HepG2 (cell line): ENCODE results near the gene WDR59. TPM values are rescaled to one million over a fixed set of nuclear protein-coding genes. Genes with fewer than 3 reads are reported as not detected.

ENCODE experiments used
- ATAD3A ChIP-seq: sonication (generic); formaldehyde crosslinking; IDR thresholded peaks from 2 replicates; pipeline ENCODE4 v1.4.0; 2020; ENCODE audit warnings: missing genetic modification reagents
- CEBPB ChIP-seq: IDR thresholded peaks from 2 replicates; pipeline ENCODE4 v1.6.1; 2011; ENCODE audit warnings: low read depth, low read length, improper control_type of control experiment, borderline replicate concordance
- CHCHD3 ChIP-seq: sonication (generic); formaldehyde crosslinking; IDR thresholded peaks from 2 replicates; pipeline ENCODE4 v1.8.0; 2022; ENCODE audit warnings: mild to moderate bottlenecking, missing genetic modification reagents, moderate library complexity
- CHD2 ChIP-seq: IDR thresholded peaks from 2 replicates; pipeline ENCODE4 v1.6.1; 2011; ENCODE audit warnings: low read depth, low read length, improper control_type of control experiment
- DMAP1 ChIP-seq: IDR thresholded peaks from 2 replicates; pipeline ENCODE4 v1.6.1; 2016
- FOXP4 ChIP-seq: sonication (generic); formaldehyde crosslinking; IDR thresholded peaks from 2 replicates; pipeline ENCODE4 v1.4.0; 2020; ENCODE audit warnings: missing genetic modification reagents
- GATA4 ChIP-seq: sonication (generic); IDR thresholded peaks from 2 replicates; pipeline ENCODE4 v1.6.1; 2016; ENCODE audit warnings: antibody characterized with exemption, low read depth, borderline replicate concordance
- HHEX ChIP-seq: IDR thresholded peaks from 2 replicates; pipeline ENCODE4 v1.6.1; 2016; ENCODE audit warnings: control low read depth
- HOXA3 ChIP-seq: sonication (generic); formaldehyde crosslinking; IDR thresholded peaks from 2 replicates; pipeline ENCODE4 v1.5.0; 2020; ENCODE audit warnings: missing genetic modification reagents
- IKZF5 ChIP-seq: IDR thresholded peaks from 2 replicates; pipeline ENCODE4 v1.6.1; 2018; ENCODE audit warnings: missing genetic modification reagents, mild to moderate bottlenecking, missing compliant biosample characterization
- KDM5B ChIP-seq: sonication (generic); formaldehyde crosslinking; IDR thresholded peaks from 2 replicates; pipeline ENCODE4 v1.4.0; 2020; ENCODE audit warnings: missing genetic modification reagents, mild to moderate bottlenecking, borderline replicate concordance
- KLF16 ChIP-seq, 2 experiments: sonication (generic) in 1 of 2; formaldehyde crosslinking in 1 of 2; IDR thresholded peaks; 2 replicates each; pipeline versions ENCODE4 v1.6.1 to v1.8.0; 2016 to 2023; ENCODE audit warnings: missing genetic modification reagents in 2 of 2, missing compliant biosample characterization in 1 of 2
- PPARG ChIP-seq: conservative IDR thresholded peaks from 2 replicates; pipeline ENCODE4 v1.6.1; 2016; ENCODE audit warnings: missing biosample characterization, missing genetic modification reagents
- SOX6 ChIP-seq, 2 experiments: fragments of 450-650 bp in 1 of 2; sonication (generic) in 1 of 2; formaldehyde crosslinking in 1 of 2; IDR thresholded peaks; 2 replicates each; pipeline versions ENCODE4 v1.4.0 to v1.6.1; 2017 to 2020; ENCODE audit warnings: antibody characterized with exemption in 1 of 2, mild to moderate bottlenecking in 1 of 2, missing genetic modification reagents in 1 of 2
- U2AF2 ChIP-seq: fragments of 200-400 bp; formaldehyde crosslinking; IDR thresholded peaks from 2 replicates; pipeline ENCODE4 v1.6.1; 2017; ENCODE audit warnings: low read depth, mild to moderate bottlenecking, low read length
- ZFY ChIP-seq: sonication (generic); formaldehyde crosslinking; IDR thresholded peaks from 2 replicates; pipeline ENCODE4 v1.4.0; 2020; ENCODE audit warnings: missing genetic modification reagents
- ZNF207 ChIP-seq: fragments of 450-650 bp; IDR thresholded peaks from 2 replicates; pipeline ENCODE4 v1.6.1; 2016; ENCODE audit warnings: antibody characterized with exemption, borderline replicate concordance
- ZNF652 ChIP-seq: IDR thresholded peaks from 2 replicates; pipeline ENCODE4 v1.6.1; 2016; ENCODE audit warnings: low read depth, borderline replicate concordance
- ZNF672 ChIP-seq: sonication (generic); formaldehyde crosslinking; IDR thresholded peaks from 2 replicates; pipeline ENCODE4 v1.8.1; 2022; ENCODE audit warnings: missing genetic modification reagents
- polyA plus RNA-seq, 8 experiments: library from polyadenylated mRNA; depleted of rRNA in 3 of 8; stranded (reverse) in 7 of 8; unstranded in 1 of 8; fragments of >200 nt; fragmentation: Illumina TruSeq in 4 of 8; extraction: Trizol in 4 of 8; gene quantifications; 2 replicates each; pipeline versions ENCODE4 v1.2.1 to v1.2.3, GENCODE V29; 2011 to 2016; ENCODE audit warnings: low read depth in 4 of 8, missing spikeins in 1 of 8, mixed read lengths in 1 of 8; ENCODE audit not compliant: insufficient read depth in 1 of 8
- total RNA-seq, 5 experiments: library from RNA; depleted of rRNA; stranded (reverse); fragments of >200 nt; fragmentation: Illumina TruSeq; extraction: Trizol; gene quantifications; 2 replicates each; pipeline ENCODE4 v1.2.3, GENCODE V29; 2016; ENCODE audit warnings: low read depth in 1 of 5
- TF ChIP-seq, protein P1 (sequence below): sonication (generic); formaldehyde crosslinking; IDR thresholded peaks from 2 replicates; pipeline ENCODE4 v1.5.0; 2020; ENCODE audit warnings: missing genetic modification reagents, mild to moderate bottlenecking, borderline replicate concordance
- TF ChIP-seq, protein P2 (sequence below): sonication (generic); formaldehyde crosslinking; IDR thresholded peaks from 2 replicates; pipeline ENCODE4 v1.5.0; 2020; ENCODE audit warnings: mild to moderate bottlenecking, missing genetic modification reagents, borderline replicate concordance
- TF ChIP-seq, protein P3 (sequence below): sonication (generic); formaldehyde crosslinking; IDR thresholded peaks from 2 replicates; pipeline ENCODE4 v1.5.0; 2020; ENCODE audit warnings: mild to moderate bottlenecking, missing genetic modification reagents

WDR59 gene
- total and polyA plus RNA-seq, 2 of the 13 experiments (the other 11 are each of a cell fraction or from before 2014, with no cell fraction given): 65.2 to 306 TPM

DNA sequence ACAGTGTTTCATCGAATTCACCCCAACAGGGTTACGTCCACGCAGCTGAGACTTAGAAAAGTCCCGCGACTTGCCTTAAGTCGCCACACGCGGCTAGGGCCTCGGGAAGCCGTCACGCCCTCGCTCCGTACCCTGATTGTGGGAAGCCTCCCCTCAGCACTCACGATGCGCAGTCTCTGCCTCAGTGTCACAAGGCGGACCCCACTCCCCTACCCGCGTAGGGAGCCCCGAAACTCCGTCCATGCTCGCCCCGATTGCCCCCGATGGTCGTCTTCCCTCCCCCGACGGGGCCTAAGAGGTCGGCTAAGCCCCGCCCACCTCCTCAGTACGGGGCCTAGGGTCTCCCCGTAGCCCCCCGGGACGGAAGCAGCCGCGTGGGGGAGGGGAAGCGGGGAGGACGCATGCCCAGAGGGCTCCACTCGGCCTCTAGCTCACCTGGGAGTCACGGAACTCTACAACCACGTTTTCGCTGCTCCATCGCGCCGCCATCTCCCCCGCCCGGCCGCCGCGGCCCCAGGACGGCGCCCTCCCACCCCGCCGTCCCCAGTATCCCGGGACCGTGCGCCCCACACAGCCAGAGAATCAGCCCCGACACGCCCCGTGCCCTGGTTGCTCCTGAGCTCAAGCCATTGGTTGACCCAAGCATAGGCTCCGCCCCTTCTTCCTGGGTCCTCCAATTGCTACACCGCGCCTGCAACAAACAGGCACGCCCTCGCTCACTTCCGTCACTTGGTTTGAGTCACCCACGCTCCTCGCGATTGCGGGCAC lies at the start of gene WDR59 (continued):
- TF ChIP-seq KDM5B (peak; percentile 72; the same call in 1 of the 2 replicates), U2AF2 (no peak), HOXA3 (CRISPR knock-in tag) (peak; percentile 90), ZNF652 (CRISPR knock-in tag) (0 out of 2 replicates have a peak, but pooled peaks have one; percentile 13), FOXP4 (CRISPR knock-in tag) (peak; percentile 65), CHCHD3 (no peak), SOX6 (IDR thresholded peaks at IDR 0.05) (no peak), SOX6 (CRISPR knock-in tag; IDR thresholded peaks at IDR 0.05) (peak; percentile 46; the same call in 1 of the 2 replicates), IKZF5 (CRISPR knock-in tag) (no peak), GATA4 (peak; percentile 65; the same call in 1 of the 2 replicates), PPARG (0 out of 2 replicates have a peak, but pooled peaks have one; percentile 9), CEBPB (peak; percentile 91), HHEX (CRISPR knock-in tag) (no peak), ZNF207 (no peak), ZFY (peak; percentile 91), ATAD3A (CRISPR knock-in tag) (0 out of 2 replicates have a peak, but pooled peaks have one; percentile 66), DMAP1 (CRISPR knock-in tag) (peak; percentile 80; the same call in 1 of the 2 replicates), ZNF672 (no peak), KLF16 (CRISPR knock-in tag; IDR thresholded peaks at IDR 0.05) (peak; percentile 18 to 87; a peak in 3 of 4 replicates), CHD2 (peak; percentile 97)
- TF ChIP-seq, protein P1, sequence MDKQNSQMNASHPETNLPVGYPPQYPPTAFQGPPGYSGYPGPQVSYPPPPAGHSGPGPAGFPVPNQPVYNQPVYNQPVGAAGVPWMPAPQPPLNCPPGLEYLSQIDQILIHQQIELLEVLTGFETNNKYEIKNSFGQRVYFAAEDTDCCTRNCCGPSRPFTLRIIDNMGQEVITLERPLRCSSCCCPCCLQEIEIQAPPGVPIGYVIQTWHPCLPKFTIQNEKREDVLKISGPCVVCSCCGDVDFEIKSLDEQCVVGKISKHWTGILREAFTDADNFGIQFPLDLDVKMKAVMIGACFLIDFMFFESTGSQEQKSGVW (CRISPR knock-in tag): no peak
- TF ChIP-seq, protein P2, sequence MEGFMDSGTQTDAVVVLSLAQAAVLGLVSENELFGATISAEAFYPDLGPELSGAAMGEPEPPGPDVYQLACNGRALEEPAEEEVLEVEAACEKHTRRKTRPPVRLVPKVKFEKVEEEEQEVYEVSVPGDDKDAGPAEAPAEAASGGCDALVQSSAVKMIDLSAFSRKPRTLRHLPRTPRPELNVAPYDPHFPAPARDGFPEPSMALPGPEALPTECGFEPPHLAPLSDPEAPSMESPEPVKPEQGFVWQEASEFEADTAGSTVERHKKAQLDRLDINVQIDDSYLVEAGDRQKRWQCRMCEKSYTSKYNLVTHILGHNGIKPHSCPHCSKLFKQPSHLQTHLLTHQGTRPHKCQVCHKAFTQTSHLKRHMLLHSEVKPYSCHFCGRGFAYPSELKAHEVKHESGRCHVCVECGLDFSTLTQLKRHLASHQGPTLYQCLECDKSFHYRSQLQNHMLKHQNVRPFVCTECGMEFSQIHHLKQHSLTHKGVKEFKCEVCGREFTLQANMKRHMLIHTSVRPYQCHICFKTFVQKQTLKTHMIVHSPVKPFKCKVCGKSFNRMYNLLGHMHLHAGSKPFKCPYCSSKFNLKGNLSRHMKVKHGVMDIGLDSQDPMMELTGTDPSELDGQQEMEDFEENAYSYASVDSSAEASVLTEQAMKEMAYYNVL (CRISPR knock-in tag): no peak; the same call in 1 of the 2 replicates
- TF ChIP-seq, protein P3, sequence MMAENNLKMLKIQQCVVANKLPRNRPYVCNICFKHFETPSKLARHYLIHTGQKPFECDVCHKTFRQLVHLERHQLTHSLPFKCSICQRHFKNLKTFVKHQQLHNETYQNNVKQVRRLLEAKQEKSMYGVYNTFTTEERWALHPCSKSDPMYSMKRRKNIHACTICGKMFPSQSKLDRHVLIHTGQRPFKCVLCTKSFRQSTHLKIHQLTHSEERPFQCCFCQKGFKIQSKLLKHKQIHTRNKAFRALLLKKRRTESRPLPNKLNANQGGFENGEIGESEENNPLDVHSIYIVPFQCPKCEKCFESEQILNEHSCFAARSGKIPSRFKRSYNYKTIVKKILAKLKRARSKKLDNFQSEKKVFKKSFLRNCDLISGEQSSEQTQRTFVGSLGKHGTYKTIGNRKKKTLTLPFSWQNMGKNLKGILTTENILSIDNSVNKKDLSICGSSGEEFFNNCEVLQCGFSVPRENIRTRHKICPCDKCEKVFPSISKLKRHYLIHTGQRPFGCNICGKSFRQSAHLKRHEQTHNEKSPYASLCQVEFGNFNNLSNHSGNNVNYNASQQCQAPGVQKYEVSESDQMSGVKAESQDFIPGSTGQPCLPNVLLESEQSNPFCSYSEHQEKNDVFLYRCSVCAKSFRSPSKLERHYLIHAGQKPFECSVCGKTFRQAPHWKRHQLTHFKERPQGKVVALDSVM (CRISPR knock-in tag): peak; percentile 64; the same call in 1 of the 2 replicates
